ENCODE data around the gene MN1.

Gene MN1

DNA sequence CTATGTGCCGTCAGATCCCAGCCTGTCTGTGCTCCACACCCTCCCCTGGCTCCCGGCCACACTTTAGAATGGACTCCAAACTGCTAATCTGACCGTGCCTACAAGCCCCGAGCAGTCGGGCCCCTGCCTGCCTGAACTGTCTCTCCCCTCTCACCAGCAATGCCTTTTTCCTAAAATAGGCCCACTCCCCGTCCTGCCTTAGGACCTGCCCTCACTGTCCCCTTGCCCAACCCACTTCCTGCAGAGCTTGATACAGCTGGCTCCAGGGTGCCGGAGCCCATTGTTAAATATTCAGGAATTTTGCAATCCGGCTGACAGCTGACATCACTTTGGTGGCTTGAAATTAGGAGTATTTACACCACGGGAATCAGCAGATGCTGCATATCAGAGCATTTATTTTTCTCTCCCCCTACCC, 21.4 kb downstream of the MN1 start:
- no peak for DNase-seq

DNA sequence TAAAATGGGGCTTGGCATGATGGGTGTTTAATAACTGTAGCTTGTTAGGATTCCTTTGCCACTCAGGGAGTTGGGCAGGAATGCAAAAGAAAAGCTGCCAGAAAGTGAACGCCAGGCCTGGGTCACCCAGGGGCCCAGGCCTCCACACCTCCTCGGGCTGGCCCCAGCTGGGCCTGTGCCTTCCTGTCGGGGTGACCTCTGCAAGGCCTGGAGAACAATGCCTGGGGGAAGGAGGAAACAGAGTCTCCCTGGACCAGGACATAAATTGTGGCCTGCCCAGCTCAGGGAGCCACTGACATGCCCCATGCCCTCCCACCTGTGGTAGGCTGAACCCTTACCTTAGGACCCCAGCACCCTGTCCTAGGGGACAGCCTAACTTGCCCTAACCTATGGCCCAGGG, 21.9 kb downstream of the MN1 start:
- no peak for DNase-seq

DNA sequence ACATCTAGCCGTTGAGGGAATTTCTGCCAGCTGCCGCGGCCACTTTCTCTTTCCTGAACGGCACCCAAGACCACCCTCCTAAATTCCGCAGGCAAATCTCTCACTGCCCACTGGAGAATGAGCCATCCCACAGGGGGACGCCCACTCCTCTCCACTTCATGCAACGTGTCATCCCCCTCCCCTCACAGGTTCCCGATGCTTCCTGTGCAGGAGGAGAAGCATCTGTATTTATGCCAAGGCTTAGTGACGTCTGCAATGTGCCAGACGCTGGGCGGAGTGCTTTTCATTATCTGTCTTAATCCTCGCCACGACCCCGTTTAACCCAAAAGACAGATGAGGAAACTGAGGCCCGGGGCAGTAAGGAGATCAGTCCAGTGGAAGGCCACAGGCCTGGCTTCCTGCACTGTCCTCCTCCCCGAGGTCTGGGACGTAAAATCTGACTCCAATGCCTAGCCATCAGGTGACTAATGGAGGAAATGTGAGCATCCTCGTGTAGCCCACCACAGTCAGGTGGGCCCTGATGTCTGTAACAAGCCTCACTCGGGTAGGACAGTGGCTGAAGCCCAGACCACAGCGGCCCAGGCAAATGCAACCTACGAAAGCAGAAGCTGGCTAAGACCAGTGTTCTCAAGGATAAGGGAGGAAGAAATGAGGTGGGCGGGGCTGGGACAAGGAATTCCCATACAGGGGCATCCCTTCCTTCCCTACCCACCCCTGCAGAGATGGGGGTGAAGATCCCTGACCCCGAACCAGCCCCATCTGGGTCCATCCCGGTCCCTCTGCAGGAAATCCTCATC, 23.1 kb downstream of the MN1 start:
- DNase-seq = no peak

DNA sequence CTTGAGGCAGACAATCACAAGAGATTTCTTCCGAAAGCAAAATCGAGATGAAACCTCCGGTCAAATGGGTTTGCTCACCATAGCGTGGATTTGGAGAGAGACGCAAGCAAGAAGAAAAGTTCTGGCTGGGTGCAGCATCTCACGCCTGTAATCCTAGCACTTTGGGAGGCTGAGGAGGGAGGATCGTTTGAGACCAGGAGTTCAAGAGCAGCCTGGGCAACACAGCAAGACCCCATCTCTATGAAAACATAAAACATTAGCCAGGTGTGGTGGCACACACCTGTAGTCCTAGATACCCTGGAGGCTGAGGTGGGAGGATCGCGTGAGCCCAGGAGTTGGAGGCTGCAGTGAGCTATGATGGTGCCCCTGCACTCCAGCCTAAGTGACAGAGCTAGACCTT, 24.4 kb downstream of the MN1 start:
- DNase-seq = no peak

DNA sequence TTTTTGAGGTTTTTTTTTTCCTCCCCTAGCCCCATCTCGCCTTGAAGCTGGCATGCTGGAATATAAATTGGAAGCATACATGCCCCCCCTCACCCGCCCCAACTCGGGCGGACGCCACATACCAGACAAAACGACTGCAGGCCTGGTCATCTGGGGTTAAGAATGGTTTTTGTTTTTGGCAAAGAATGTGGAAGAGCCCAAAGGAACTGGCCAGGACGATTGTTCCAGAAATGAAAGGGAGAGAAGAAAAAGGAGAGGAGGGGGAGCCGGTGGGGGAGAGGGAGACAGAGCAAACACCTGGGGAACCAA, 25.0 kb downstream of the MN1 start:
- no peak for DNase-seq

DNA sequence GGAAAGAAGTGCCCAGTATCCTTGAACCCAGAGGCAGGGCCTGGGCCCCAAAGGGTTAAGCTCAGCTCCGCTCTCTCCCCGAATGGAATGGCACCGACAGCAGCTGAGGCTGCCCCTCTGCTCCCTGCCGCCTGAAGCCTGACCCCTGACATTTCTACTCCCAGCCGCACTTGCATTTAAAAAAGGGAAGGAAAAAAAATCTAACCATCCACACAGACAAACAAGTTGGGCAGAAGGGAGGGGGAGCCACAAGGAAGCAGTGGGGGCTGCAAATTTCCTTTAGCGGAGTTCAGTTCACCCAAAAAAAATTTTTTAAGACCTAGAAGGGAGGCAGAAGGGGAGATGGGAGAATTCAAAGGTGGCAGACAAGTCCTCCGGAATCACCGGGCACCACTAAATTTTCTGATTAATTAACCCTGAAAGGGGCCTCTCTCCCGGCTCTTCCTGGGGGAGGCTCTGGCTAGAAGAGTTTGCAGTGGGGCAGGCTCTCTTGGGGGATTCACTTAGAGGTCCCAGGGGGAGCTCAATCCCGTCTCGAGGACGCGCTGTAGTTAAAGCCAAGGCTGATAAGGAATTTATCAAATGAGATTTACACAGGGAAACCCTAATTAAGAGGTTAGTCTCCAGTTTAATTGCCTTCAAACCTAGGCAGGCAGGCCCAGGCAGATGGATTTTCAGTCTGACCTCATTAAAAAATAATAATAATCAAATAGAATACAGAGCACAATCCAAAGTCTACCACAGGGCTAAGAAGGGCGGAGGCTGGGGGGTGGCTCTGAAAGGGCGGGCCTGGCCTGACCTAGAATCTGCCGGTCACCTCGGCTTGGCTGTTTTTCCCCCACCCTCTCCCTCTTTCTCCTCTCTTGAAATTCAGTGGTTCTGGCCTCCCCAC, 25.6 kb downstream of the MN1 start:
- DNase-seq = no peak

DNA sequence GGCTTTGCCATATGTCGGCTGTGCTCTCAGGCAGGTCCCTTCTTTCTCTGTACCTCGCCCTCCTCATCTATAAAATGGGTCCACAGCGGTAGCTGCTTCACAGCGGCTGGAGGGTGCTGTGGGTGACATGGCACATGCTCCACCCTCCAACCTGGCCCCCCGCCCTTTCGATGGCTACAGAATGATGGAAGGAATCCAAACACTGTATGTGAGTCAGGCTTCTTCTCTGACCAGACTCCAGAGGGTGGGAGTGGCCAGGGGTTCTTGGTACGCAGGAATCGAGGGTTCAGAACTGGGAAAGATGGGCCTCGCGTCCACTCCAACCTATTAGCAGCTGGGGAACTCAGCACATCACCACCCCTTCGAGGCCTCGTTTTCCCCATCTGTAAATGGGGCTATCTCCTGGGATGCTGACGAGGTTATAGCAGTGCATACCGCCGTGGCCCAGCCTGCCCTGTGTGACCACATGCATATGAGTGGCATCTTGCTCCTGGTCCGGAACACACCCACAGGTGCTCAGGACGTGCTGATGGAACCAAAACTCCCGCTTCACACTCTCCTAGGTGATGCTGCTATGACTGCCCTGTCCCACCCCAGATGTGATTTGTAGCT, 26.4 kb downstream of the MN1 start:
- DNase-seq = no peak

DNA sequence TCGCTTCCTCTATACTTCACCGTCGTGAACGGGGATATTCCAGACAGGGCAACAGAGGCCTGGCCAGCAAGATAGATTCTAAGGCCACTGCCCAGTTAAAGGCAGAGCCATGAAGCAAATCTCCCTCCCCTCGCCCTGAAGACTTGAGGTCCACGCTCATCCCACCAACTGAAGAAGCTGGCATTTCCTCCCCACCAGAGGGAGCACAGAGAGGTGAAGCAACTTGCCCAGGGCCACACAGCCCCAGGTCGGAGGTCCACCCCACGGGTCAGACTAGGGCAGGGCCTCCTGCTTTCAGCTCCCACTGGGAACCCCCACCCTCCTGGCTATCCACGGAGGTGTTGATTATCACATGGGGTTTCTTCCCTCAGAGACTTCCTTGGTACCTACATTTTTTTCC, 27.4 kb downstream of the MN1 start:
- no peak for DNase-seq

DNA sequence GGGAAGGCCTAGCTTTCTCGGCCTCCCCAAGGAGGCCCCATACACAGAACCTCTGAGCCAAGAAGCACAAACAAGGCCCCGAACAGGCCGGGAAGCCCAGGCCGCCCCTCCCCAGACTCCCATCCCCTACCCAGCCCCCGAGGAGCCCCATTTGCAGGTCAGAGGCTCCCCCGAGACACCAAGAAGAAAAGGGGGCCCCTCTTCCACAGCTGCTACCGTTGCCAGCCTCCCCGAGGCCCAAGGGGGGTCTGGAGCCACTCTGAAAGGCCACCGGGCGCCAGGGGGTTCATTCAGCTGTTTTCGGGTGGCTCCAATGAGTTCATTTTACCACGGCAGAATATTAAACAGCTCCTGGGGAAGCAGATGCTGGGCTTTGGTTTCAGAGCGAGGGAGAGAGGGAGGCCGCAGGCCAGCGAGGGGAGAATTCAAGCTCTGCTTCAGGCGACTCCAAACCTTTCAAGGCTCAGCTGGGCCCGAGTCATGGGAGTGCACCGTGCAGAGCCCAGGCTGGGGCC, 28.5 kb downstream of the MN1 start:
- no peak for DNase-seq

DNA sequence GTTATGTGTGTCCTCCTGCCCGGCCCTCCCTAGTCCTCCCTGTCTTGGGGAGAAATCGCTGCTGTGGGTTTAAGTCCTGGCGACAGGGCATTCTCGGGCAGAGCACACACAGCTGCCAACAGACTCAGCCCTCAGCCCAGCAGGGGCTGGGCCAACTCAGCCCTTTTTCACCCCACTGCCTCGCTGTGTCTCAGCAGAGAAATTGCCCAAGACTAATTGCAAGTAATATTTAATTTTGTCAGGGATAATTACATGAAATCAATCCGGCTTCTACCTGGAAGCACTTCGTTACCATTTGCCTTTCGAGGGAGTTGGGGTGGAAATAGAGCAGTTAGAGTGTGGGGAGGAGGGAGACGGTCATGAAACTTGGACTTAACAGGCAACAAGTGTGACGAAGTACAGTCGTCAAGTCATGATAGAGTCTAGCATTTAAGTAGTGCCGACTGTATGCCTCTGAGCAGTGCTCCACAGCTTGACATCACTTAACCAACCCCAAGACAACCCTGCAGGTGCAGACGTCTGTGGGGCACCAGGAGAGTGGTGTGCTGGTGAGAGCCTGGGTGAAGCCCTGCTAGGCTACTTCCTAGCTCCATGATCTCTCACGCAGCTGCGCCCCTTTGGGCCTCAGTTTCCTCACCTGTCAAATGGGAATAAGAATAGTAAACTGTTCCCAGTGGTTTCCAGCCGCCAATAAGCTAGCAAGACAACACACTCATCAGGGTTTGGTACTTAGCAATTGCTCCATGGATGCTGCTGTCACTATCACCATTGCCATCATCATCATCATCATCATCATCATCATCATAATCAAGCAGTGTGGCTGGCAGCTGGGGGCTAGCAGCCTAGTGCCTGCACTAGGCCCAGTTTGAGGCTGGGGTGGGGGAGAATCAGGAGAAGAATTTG, 29.2 kb downstream of the MN1 start:
- DNase-seq = no peak

DNA sequence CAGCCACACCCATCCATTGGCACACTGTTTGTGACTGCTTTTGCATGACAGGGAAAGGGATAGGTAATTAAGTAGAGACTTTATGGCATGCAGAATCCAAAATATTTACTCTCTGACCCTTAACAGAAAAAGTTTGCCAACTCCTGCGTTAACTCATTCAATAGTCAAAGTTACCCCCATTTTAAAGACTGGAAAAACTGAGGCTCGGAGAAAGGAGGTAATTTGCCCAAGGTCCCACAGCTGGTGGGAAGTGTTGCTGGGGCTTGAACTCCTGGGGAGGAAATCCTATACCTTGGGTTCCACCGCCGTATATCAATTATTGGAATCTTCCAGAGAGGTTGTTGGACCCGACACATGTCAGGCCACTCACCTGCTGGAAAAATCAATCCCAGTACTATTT, 29.9 kb downstream of the MN1 start:
- no peak for DNase-seq

DNA sequence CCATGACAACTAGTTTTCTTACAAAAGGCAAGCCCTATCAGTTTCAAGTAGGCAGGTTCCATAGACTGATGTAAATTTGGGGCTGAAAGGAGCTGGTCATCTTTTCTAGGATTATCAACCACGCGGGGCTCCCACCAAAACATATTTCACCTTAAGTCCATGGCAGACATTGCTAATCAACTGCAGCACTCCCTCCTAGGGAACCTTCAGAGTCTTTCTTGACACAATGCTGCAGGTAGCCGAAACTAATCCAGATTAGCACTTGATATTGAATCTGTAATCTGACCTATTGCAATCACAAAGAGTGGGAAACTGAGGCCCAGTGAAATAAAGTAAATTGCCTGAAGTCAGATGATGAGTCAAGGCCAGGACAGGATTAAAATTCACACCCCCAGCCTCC, 32.5 kb downstream of the MN1 start:
- DNase-seq = no peak

DNA sequence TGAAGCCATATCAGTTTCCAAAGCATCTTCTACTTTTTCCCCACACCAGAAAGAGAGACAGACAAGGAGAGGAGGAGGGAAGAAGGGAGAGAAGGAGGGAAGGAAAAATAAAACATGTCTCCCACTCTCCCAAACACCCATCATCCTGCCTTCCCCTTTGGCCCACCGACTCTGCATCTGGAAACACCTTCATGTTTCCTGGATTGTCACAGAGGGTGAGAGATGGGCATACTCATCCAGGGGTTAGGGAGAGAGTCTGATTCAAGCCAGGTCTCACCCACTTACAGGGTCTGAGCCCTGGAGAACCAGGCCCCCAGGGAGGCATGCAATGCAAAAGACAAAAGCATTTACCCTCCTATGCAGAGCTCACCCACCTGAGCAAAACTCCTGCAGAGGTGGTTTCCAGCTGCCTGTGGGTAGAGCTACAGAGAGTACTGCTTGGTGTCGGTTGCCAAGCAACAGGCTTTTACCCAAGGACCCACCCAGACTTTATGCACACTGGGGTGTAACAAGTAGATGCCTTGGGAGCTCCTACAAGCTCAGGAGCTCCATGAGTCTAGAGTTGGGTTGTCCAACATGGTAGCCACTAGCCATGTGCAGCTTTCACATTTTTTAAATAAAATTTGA, 33.4 kb downstream of the MN1 start:
- no peak for DNase-seq

DNA sequence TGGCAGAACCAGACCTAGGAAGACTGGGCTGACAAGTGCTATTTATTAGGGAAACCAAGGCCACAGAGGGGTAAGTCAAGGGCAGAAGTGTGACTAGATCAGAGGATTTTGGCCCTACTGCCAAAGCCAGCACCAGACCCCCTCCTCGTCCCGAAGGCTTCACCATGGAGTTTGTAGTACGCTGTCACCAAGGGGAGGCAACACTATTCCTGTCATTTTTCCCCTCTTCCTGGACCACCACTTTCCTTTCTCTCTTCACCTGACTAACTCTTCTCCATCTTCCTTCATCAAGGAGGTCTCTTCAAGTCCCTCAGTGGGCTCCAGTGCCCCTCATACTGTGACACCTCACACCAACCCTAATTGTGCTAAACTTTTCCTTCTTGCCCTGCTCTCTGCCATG, 34.9 kb downstream of the MN1 start:
- no peak for DNase-seq

DNA sequence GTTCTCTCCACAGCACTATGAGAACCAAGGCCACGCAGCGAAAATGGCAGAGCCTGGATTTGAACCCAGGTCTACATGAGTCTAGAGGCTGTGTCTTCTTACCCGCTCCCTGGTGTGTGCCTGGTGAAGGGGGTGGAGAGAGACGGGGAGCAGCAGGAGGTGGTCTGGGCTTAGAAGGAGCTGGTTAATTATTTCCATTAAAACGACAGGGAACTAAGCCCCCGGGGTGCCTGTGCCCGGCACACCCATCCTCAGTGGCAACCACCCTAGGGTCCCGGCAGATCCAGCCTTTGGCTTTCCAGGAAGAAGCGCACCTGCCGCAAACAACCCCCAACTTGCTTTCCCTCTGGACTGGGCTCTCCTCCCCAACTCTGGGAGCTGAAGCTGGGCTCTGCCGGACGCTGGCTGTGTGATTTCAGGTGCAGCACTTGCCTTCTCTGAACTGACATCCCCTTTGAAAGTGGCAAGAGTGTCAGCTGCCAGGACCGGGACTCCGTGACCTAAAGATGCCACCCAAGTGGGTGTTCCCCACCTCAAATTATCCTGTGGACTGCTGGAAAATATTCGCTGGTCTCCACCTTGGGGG, 35.8 kb downstream of the MN1 start:
- DNase-seq = no peak

DNA sequence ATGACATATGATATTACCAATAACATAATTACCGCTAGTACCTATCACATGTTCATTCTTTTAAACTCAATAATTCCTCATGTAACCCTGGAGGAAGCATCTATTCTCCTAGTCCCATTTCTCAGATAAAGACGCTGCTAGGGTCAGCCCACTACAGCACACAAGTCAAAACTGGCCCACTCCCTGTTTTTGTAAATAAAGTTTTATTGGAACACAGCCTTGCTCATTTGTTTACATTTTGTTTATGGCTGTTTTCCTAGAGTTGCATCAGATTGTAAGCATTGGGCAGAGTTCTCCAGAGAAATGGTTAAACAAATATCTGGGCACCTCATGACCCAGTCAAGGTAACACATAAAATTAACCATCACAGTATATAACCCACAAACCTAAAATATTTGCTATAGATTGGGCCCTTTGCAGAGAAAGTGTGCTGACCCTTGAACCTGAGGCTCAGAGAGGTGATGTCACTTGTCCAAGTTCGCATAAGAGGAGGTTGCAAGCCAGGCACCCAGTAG, 36.8 kb downstream of the MN1 start:
- no peak for DNase-seq

DNA sequence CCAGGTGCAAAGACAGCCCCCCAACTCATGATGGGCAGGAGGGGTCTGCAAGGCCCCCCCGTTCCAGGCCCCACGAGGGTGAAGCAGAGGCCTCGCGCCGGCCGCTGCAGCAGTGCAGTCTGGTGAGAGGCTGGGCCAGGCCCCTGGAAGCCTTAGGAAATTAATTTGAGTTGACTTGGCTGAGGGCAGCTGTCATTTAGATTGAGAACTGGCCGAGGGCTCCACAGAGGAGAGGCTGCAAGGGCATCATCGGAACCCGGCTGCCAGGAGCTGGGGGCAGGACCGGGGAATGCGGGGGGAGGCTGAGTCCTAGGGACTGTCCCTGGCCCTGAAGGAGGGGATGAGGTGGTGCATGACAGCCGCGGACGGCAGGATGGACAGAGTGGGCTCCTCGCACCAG, 39.9 kb downstream of the MN1 start:
- no peak for DNase-seq

DNA sequence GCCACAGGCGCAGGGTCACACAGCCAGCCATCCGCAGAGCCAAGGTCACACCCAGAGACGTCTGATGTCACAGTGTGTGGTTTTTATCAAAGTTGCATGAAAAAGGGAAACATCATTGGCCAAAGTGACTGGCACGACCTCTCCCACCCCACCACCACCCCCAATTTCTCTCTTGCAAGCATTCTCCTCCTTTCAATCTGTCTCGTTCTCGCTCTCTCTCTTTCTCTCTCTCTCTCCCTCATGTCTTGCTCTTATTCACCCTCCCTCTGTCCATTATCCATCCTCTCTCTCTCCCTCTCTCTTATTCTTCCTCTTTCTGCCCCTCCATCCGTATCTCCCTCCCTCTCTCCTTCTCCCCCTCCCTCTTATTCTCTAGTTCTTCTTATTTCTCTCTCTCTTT, 40.6 kb downstream of the MN1 start:
- no peak for DNase-seq

DNA sequence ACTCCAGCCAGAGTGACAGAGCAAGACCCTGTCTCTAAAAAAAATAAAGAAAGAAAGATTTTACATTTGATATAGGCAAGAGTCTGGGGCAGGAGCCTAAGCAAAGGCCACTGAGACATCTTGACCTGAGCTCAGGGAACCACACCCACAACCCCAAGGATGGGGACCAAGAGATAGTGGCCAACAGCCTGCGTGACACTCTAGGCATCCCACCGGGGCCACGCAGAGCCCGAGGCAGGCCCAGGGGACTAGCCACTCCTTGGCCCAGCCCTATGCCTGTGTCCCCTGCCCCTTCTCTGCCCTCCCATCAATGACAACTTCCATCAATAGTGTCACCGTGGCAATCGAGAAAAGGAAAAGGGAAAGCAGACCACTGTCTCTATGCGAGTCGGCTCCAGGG, 41.1 kb downstream of the MN1 start:
- DNase-seq = no peak

DNA sequence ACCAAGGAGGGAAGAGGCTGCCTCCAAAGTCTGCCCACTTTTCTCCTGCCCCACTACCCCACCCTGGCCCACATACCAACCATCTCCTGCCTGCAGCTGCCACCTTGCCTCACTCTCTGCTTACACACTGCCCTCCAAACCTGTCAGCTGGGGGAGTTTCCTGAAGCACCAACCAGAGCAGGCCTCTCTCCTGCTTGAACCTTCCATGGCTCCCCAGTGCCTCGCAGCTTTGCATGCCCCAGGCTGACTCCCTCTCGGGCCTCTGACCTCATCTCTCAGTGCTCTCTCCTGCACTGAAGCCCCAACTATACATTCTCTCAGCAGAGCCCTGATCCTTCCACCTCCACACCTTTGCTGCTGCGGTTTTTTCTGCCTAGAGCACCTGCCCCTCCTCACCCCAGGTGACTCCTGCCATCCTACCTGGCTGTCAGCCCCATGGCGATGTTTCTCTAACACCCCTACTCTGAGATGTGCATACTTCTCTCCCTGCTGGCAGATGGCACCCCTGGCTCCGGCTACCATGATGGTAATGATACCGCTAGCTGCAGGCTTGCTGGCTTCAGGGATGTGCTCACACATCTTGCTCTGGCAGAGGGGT, 43.5 kb downstream of the MN1 start:
- DNase-seq = no peak

DNA sequence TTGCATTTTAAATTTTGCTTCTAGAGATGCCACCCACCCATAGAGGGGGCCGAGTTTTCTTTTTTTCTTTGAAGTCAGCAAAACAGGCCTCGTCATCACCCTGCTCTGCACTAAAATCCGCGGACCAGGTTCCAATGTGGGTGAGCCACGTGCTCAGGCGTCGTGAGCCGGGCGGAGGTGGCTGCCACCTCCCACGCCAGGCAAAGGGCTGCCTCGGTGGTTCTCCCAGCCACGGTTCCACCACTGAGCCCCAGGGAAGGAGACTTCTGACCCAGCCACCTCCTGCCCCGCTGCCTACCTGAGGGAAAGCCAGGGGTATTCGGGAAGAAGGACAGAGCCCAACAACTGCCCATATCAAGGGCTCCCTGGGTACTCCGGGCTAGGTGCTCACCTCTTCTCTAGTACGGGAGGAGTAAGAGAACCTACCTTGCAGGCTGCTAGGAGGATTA, 45.3 kb downstream of the MN1 start:
- DNase-seq = no peak

Measured in effector CD4-positive, alpha-beta T cell (primary cell).